IPS-20b (cell line): ENCODE results near the gene ZNF786.
"Not testable (repeated sequence)": the region's sequence is repeated elsewhere in the genome, so short reads cannot be mapped to it uniquely, and the experiment has no call there.

Source experiments
- H3K27ac ChIP-seq: one replicate; pipeline ENCODE4 v1.5.1; 2013; ENCODE audit warnings: low read length
- H3K27me3 ChIP-seq: 2 replicates; pipeline ENCODE4 v1.6.1; 2013; ENCODE audit warnings: mild to moderate bottlenecking, low read length, inconsistent platforms; ENCODE audit not compliant: insufficient read depth
- H3K36me3 ChIP-seq: 2 replicates; pipeline ENCODE4 v1.6.1; 2013; ENCODE audit warnings: low read depth, mild to moderate bottlenecking, inconsistent platforms, low read length, moderate library complexity; ENCODE audit not compliant: insufficient read depth
- H3K4me1 ChIP-seq: 2 replicates; pipeline ENCODE4 v1.6.1; 2013; ENCODE audit warnings: mild to moderate bottlenecking, control low read depth, inconsistent platforms, low read length, moderate library complexity; ENCODE audit not compliant: insufficient read depth
- H3K4me3 ChIP-seq: 2 replicates; pipeline ENCODE4 v1.5.1; 2013; ENCODE audit warnings: mild to moderate bottlenecking, low read length, inconsistent platforms
- H3K9ac ChIP-seq: 2 replicates; pipeline ENCODE4 v1.6.1; 2013; ENCODE audit warnings: low read depth, mild to moderate bottlenecking, inconsistent platforms, low read length, moderate library complexity
- H3K9me3 ChIP-seq: 2 replicates; pipeline ENCODE4 v1.6.1; 2013; ENCODE audit warnings: mild to moderate bottlenecking, low read depth, low read length, inconsistent platforms; ENCODE audit not compliant: insufficient read depth

The ZNF786 gene

GRCh38 chr7:149104214-149104613 is 13.7 kb upstream of the ZNF786 start:
- Histone ChIP-seq H3K9ac (no peak overlapping the region), H3K4me1 (no peaks in the 10 kb centered on the region)

GRCh38 chr7:149103424-149103823 is 12.9 kb upstream of the ZNF786 start:
- no peak overlapping the region for H3K27ac ChIP-seq
- H3K9ac ChIP-seq: no peak overlapping the region
- no peaks in the 10 kb centered on the region for H3K27me3 ChIP-seq
- no peak overlapping the region for H3K4me3 ChIP-seq
- H3K9me3 ChIP-seq: no peaks in the 10 kb centered on the region
- H3K4me1 ChIP-seq: no peaks in the 10 kb centered on the region
- no peaks in the 10 kb centered on the region for H3K36me3 ChIP-seq

More at GRCh38 chr7:149104214-149104613, 13.7 kb upstream of the ZNF786 start:
- H3K4me3 ChIP-seq: no peak overlapping the region
- no peak overlapping the region for H3K27ac ChIP-seq
- H3K9me3 ChIP-seq: no peaks in the 10 kb centered on the region
- no peaks in the 10 kb centered on the region for H3K36me3 ChIP-seq
- H3K27me3 ChIP-seq: no peaks in the 10 kb centered on the region

GRCh38 chr7:149102666-149103065 is 12.1 kb upstream of the ZNF786 start:
- Histone ChIP-seq H3K9ac (no peak overlapping the region), H3K9me3 (no peaks in the 10 kb centered on the region), H3K36me3 (no peaks in the 10 kb centered on the region), H3K27ac (no peak overlapping the region), H3K27me3 (no peaks in the 10 kb centered on the region), H3K4me1 (no peaks in the 10 kb centered on the region), H3K4me3 (no peak overlapping the region)

GRCh38 chr7:149100821-149101220 is 10.3 kb upstream of the ZNF786 start:
- Histone ChIP-seq H3K9me3 (no peaks in the 10 kb centered on the region), H3K4me1 (no peaks in the 10 kb centered on the region), H3K4me3 (no peak overlapping the region), H3K9ac (no peak overlapping the region), H3K27me3 (no peaks in the 10 kb centered on the region), H3K27ac (no peak overlapping the region), H3K36me3 (no peaks in the 10 kb centered on the region)

- Histone ChIP-seq H3K4me3 (no peak overlapping the region), H3K4me1 (no peaks in the 10 kb centered on the region), H3K9me3 (no peaks in the 10 kb centered on the region), H3K36me3 (no peaks in the 10 kb centered on the region), H3K27me3 (no peaks in the 10 kb centered on the region), H3K9ac (no peak overlapping the region), H3K27ac (no peak overlapping the region)
Observed at GRCh38 chr7:149099058-149099457, 8.5 kb upstream of the ZNF786 start.

- H3K27ac ChIP-seq: no peak overlapping the region
- H3K4me3 ChIP-seq: no peak overlapping the region
- H3K9ac ChIP-seq: no peak overlapping the region
- no peaks in the 10 kb centered on the region for H3K4me1 ChIP-seq
- no peaks in the 10 kb centered on the region for H3K36me3 ChIP-seq
- H3K27me3 ChIP-seq: no peaks in the 10 kb centered on the region
- H3K9me3 ChIP-seq: no peaks in the 10 kb centered on the region
Observed at GRCh38 chr7:149097088-149097487, 6.6 kb upstream of the ZNF786 start.

- Histone ChIP-seq H3K36me3 (0 out of 2 replicates have a peak, but pooled peaks cover 3% of the 10 kb centered on the region), H3K4me1 (peaks cover 2% of the 10 kb centered on the region; the same call in 1 of the 2 replicates), H3K9me3 (no peaks in the 10 kb centered on the region), H3K9ac (no peak overlapping the region), H3K4me3 (no peak overlapping the region), H3K27me3 (no peaks in the 10 kb centered on the region), H3K27ac (no peak overlapping the region)
Observed at GRCh38 chr7:149093228-149093627, 2.7 kb upstream of the ZNF786 start.

- not testable (repeated sequence) for H3K4me3 ChIP-seq, H3K9me3 ChIP-seq, H3K27ac ChIP-seq, H3K4me1 ChIP-seq, H3K36me3 ChIP-seq, H3K27me3 ChIP-seq, H3K9ac ChIP-seq
Observed at GRCh38 chr7:149092244-149092643, 1.7 kb upstream of the ZNF786 start.

- Histone ChIP-seq H3K9ac (no peak overlapping the region), H3K4me3 (no peak overlapping the region), H3K27ac (no peak overlapping the region), H3K27me3 (no peaks in the 10 kb centered on the region), H3K4me1 (peaks cover 2% of the 10 kb centered on the region; the same call in 1 of the 2 replicates), H3K36me3 (peaks cover 25% of the 10 kb centered on the region; the same call in 1 of the 2 replicates), H3K9me3 (peaks cover 16% of the 10 kb centered on the region)
Observed at GRCh38 chr7:149087376-149087775, 3.1 kb downstream of the ZNF786 start.

- Histone ChIP-seq H3K4me3 (no peak overlapping the region), H3K36me3 (peaks cover 25% of the 10 kb centered on the region; the same call in 1 of the 2 replicates), H3K27ac (no peak overlapping the region), H3K9ac (no peak overlapping the region), H3K27me3 (no peaks in the 10 kb centered on the region), H3K4me1 (no peaks in the 10 kb centered on the region), H3K9me3 (peaks cover 16% of the 10 kb centered on the region)
Observed at GRCh38 chr7:149085866-149086265, 4.7 kb downstream of the ZNF786 start.

- H3K36me3 ChIP-seq: peaks cover 33% of the 10 kb centered on the region; the same call in 1 of the 2 replicates
- peaks cover 16% of the 10 kb centered on the region for H3K9me3 ChIP-seq
- no peaks in the 10 kb centered on the region for H3K27me3 ChIP-seq
- no peaks in the 10 kb centered on the region for H3K4me1 ChIP-seq
- H3K4me3 ChIP-seq: no peak overlapping the region
- H3K9ac ChIP-seq: no peak overlapping the region
- no peak overlapping the region for H3K27ac ChIP-seq
Observed at GRCh38 chr7:149084407-149084806, 6.1 kb downstream of the ZNF786 start.

GRCh38 chr7:149081914-149082313 is 8.6 kb downstream of the ZNF786 start:
- no peak overlapping the region for H3K9ac ChIP-seq
- no peak overlapping the region for H3K4me3 ChIP-seq
- H3K27ac ChIP-seq: no peak overlapping the region
- peaks cover 30% of the 10 kb centered on the region for H3K36me3 ChIP-seq
- H3K9me3 ChIP-seq: peaks cover 16% of the 10 kb centered on the region
- H3K27me3 ChIP-seq: no peaks in the 10 kb centered on the region
- no peaks in the 10 kb centered on the region for H3K4me1 ChIP-seq
